NCI-H446 treated with DMSO at 0.1 percent for 48 hours (cell line): ENCODE data around the gene GRAMD1A.
"Not testable (repeated sequence)": the region's sequence is repeated elsewhere in the genome, so short reads cannot be mapped to it uniquely, and the experiment has no call there.

ENCODE experiments used
- DNase-seq: peaks from one replicate; lab custom pipeline; 2025; lab: John Stamatoyannopoulos, UW

Gene GRAMD1A

GRCh38 chr19:34979819-34980640 lies 20.1 kb upstream of the GRAMD1A start:
- DNase-seq: no peak

- DNase-seq: no peak
These were observed 17.8 kb upstream of the GRAMD1A start for GRCh38 chr19:34982275-34982674.

- DNase-seq: no peak
These were observed 16.3 kb upstream of the GRAMD1A start for GRCh38 chr19:34983786-34984185.

GRCh38 chr19:34984287-34984686 lies 15.8 kb upstream of the GRAMD1A start:
- DNase-seq: no peak

- DNase-seq: peak; percentile 12
These were observed 14.7 kb upstream of the GRAMD1A start for GRCh38 chr19:34985249-34986022.

- DNase-seq: no peak
These were observed 12.0 kb upstream of the GRAMD1A start for GRCh38 chr19:34988119-34988518.

GRCh38 chr19:34989298-34989697 lies 10.8 kb upstream of the GRAMD1A start:
- DNase-seq: no peak

- no peak for DNase-seq
These were observed 9.4 kb upstream of the GRAMD1A start for GRCh38 chr19:34990578-34991192.

GRCh38 chr19:34991542-34992333 lies 8.4 kb upstream of the GRAMD1A start:
- DNase-seq: no peak

- not testable (repeated sequence) for DNase-seq
These were observed 7.5 kb upstream of the GRAMD1A start for GRCh38 chr19:34992582-34992981.

GRCh38 chr19:34994286-34994642 lies 5.9 kb upstream of the GRAMD1A start:
- DNase-seq: no peak

- DNase-seq: no peak
These were observed 5.2 kb upstream of the GRAMD1A start for GRCh38 chr19:34994643-34995541.

- no peak for DNase-seq
These were observed 4.6 kb upstream of the GRAMD1A start for GRCh38 chr19:34995551-34995950.

GRCh38 chr19:34997071-34997617 lies 3.0 kb upstream of the GRAMD1A start:
- no peak for DNase-seq

- not testable (repeated sequence) for DNase-seq
These were observed 1.9 kb upstream of the GRAMD1A start for GRCh38 chr19:34998224-34998623.

- DNase-seq: no peak
These were observed 1.2 kb upstream of the GRAMD1A start for GRCh38 chr19:34998777-34999497.

- no peak for DNase-seq
These were observed 169 bp downstream of the GRAMD1A start for GRCh38 chr19:35000338-35000646.

- DNase-seq: no peak
These were observed 751 bp downstream of the GRAMD1A start for GRCh38 chr19:35000647-35001501.

- DNase-seq: no peak
These were observed 2.0 kb downstream of the GRAMD1A start for GRCh38 chr19:35002037-35002535.
